Peyer's patch (tissue), 4 donors: ENCODE measurements around the gene MTA3.

Experiments
- CTCF ChIP-seq, 6 experiments: fragments of 450-650 bp in 4 of 6; fragments of 200-600 bp in 2 of 6; sonication (generic) in 1 of 6; IDR thresholded peaks; one replicate each; pipeline ENCODE4 v1.5.1; 2017 to 2019; ENCODE audit warnings: antibody characterized with exemption in 6 of 6, mild to moderate bottlenecking in 3 of 6, moderate library complexity in 1 of 6
- POLR2A ChIP-seq, 2 donors: fragments of 450-650 bp; IDR thresholded peaks; one replicate each; pipeline ENCODE4 v1.5.1; 2017; ENCODE audit warnings: antibody characterized with exemption in 2 of 2, mild to moderate bottlenecking in 2 of 2, moderate library complexity in 2 of 2

- TF ChIP-seq CTCF (IDR thresholded peaks at IDR 0.05) = no peak
- TF ChIP-seq POLR2A (IDR thresholded peaks at IDR 0.05) = no peak
Measured at GRCh38 chr2:42638080-42638784, 69.8 kb downstream of the MTA3 start.
